Right lobe of liver (tissue), 4 donors: ENCODE results near the gene KLRG1.
A peak's percentile ranks its signal among the peaks of the same experiment; 100 is the strongest.

ENCODE experiments used
- POLR2A ChIP-seq: fragments of 450-650 bp; IDR thresholded peaks from one replicate; pipeline ENCODE4 v1.6.1; 2017; ENCODE audit warnings: antibody characterized with exemption, mild to moderate bottlenecking
- TF ChIP-seq, protein P1 (sequence below), 4 donors: fragments of 200-600 bp in 3 of 4; fragments of 450-650 bp in 1 of 4; IDR thresholded peaks; one replicate each; pipeline versions ENCODE4 v1.5.1 to v1.8.0; 2016 to 2022; ENCODE audit warnings: antibody characterized with exemption in 4 of 4, mild to moderate bottlenecking in 2 of 4
- donor health status: DM: no; HTN: no; CAD: no.
- donor health status: DM: no; HTN: no; CAD: no.
- donor health status: DM: no; HTN: yes; CAD: no.

DNA sequence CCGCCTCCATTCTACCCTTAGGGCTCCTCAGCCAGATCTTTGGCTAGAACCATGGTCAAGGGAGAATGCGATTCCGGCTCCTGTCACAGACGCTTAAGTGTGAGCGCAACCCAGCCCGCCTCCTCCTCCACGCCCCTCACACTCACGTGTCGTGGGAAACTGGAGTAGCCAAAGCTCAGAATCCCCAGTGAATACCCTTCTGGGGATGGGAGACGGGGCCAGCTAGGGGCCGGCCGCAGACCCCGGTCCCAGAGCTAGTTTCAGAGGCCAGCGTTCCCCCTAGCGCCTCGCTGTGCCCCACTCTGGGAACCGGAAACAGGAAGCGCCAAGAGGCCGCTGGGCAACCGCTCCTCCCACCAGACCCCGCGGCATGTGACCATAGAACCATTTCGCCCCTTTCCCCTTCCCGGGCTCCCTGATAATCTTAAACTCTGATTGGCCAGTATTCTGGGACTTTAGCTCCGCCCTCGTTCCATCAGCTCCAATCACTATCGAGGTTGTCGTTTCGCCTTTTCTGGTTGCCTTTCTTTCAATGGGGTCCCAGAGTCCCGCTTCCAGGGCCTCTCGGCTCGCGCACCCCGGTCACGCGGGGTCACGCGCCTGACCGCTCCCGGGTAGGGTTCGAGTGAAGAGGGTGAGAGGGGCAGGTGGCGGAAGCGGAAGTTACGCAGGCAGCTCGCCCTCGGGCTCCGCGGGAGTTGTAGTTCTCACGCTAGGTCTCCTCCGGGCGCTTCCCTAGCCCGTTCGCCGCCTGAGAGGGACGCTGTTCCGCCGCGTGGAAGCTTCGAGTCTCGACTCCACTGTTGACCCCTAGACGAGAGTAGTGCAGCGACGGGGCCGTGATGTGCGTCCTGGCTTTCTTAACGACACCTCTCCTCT lies 39.8 kb upstream of the KLRG1 start, which contains the start of gene M6PR:
- TF ChIP-seq, protein P1, sequence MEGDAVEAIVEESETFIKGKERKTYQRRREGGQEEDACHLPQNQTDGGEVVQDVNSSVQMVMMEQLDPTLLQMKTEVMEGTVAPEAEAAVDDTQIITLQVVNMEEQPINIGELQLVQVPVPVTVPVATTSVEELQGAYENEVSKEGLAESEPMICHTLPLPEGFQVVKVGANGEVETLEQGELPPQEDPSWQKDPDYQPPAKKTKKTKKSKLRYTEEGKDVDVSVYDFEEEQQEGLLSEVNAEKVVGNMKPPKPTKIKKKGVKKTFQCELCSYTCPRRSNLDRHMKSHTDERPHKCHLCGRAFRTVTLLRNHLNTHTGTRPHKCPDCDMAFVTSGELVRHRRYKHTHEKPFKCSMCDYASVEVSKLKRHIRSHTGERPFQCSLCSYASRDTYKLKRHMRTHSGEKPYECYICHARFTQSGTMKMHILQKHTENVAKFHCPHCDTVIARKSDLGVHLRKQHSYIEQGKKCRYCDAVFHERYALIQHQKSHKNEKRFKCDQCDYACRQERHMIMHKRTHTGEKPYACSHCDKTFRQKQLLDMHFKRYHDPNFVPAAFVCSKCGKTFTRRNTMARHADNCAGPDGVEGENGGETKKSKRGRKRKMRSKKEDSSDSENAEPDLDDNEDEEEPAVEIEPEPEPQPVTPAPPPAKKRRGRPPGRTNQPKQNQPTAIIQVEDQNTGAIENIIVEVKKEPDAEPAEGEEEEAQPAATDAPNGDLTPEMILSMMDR (IDR thresholded peaks at IDR 0.05): peak; percentile 30 to 48 (median 42)
- peak; percentile 86 for TF ChIP-seq POLR2A
